HG03280 (cell line): ENCODE results near the gene CABLES2.

Experiments
- ATAC-seq: cut with Tn5 transposase; IDR thresholded peaks from one replicate; pipeline ENCODE4 v1.9.1; 2021; ENCODE audit warnings: mild to moderate bottlenecking, moderate library complexity; ENCODE audit not compliant: unreplicated experiment

CABLES2 gene

GRCh38 chr20:62405108-62405980, 1.7 kb downstream of the CABLES2 start:
- no peak for ATAC-seq

GRCh38 chr20:62404761-62405107, 2.4 kb downstream of the CABLES2 start:
- ATAC-seq = no peak

GRCh38 chr20:62404112-62404665, 2.9 kb downstream of the CABLES2 start:
- ATAC-seq = no peak

GRCh38 chr20:62403331-62403730, 3.8 kb downstream of the CABLES2 start:
- no peak for ATAC-seq

- ATAC-seq = no peak
Observed at GRCh38 chr20:62402456-62403150, 4.5 kb downstream of the CABLES2 start.

- ATAC-seq = no peak
Observed at GRCh38 chr20:62401331-62401779, 5.7 kb downstream of the CABLES2 start.

GRCh38 chr20:62400541-62400940, 6.5 kb downstream of the CABLES2 start:
- no peak for ATAC-seq

- no peak for ATAC-seq
Observed at GRCh38 chr20:62400021-62400420, 7.1 kb downstream of the CABLES2 start.

- no peak for ATAC-seq
Observed at GRCh38 chr20:62398120-62398821, 8.8 kb downstream of the CABLES2 start.

- ATAC-seq = no peak
Observed at GRCh38 chr20:62396367-62397239, 10.5 kb downstream of the CABLES2 start.

- ATAC-seq = no peak
Observed at GRCh38 chr20:62395311-62396242, 11.5 kb downstream of the CABLES2 start.

- ATAC-seq = no peak
Observed at GRCh38 chr20:62394248-62395245, 12.5 kb downstream of the CABLES2 start.

GRCh38 chr20:62393830-62394229, 13.3 kb downstream of the CABLES2 start:
- ATAC-seq = no peak

GRCh38 chr20:62393335-62393665, 13.8 kb downstream of the CABLES2 start:
- ATAC-seq = no peak

- ATAC-seq = no peak
Observed at GRCh38 chr20:62392621-62393334, 14.3 kb downstream of the CABLES2 start.

- no peak for ATAC-seq
Observed at GRCh38 chr20:62392077-62392418, 15.0 kb downstream of the CABLES2 start.

GRCh38 chr20:62391165-62392076, 15.7 kb downstream of the CABLES2 start:
- no peak for ATAC-seq
